Mucosa of rectum (tissue), 2 donors: ENCODE results near the gene SPACA6.

Experiments
- H3K27ac ChIP-seq, 2 donors: one replicate each; pipeline ENCODE4 v1.7.0; 2013; ENCODE audit warnings: inconsistent platforms in 2 of 2, low read depth in 2 of 2, low read length in 2 of 2
- H3K27me3 ChIP-seq, 2 donors: one replicate each; pipeline ENCODE4 v1.7.0; 2013; ENCODE audit warnings: low read length in 2 of 2; ENCODE audit not compliant: control insufficient read depth in 2 of 2, insufficient read depth in 2 of 2
- H3K36me3 ChIP-seq, 2 donors: one replicate each; pipeline ENCODE4 v1.7.0; 2013; ENCODE audit warnings: low read length in 2 of 2; ENCODE audit not compliant: control insufficient read depth in 2 of 2, insufficient read depth in 2 of 2
- H3K4me1 ChIP-seq, 2 donors: one replicate each; pipeline ENCODE4 v1.7.0; 2013; ENCODE audit warnings: low read length in 2 of 2, mild to moderate bottlenecking in 1 of 2; ENCODE audit not compliant: control insufficient read depth in 2 of 2, insufficient read depth in 2 of 2
- H3K4me3 ChIP-seq, 2 donors: one replicate each; pipeline ENCODE4 v1.7.0; 2013; ENCODE audit warnings: low read length in 2 of 2
- H3K9ac ChIP-seq, 2 donors: one replicate each; pipeline ENCODE4 v1.7.0; 2013; ENCODE audit warnings: low read length in 2 of 2, low read depth in 1 of 2, mild to moderate bottlenecking in 1 of 2
- H3K9me3 ChIP-seq, 2 donors: one replicate each; pipeline ENCODE4 v1.7.0; 2013; ENCODE audit warnings: low read length in 2 of 2; ENCODE audit not compliant: control insufficient read depth in 2 of 2
- donor health status: healthy.
- donor health status: Normal muscosa, but diverticular disease.

Gene SPACA6

DNA sequence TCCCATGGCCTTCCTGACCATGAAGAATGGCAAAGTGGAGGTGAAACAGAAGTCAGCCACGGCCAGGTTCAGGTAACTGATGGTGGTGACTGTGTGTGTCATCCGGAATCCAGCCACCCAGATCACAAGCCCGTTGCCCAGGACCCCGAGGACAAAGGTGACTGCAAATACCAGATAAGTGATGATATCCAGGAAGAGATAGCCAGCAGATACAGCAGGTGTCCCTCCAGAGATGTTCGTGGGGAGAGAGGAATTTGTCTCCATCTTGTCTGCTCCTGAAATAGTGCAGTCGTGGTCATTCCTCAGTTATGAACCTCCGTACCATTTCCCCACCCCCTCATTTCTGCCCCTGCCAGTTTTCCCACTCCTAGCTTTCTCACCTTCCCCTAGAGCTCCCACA is 53.6 kb downstream of the SPACA6 start:
- Histone ChIP-seq H3K4me3 (no peak overlapping the region), H3K36me3 (no peaks in the 10 kb centered on the region), H3K9me3 (no peaks in the 10 kb centered on the region), H3K4me1 (no peaks in the 10 kb centered on the region), H3K27ac (no peak overlapping the region), H3K27me3 (no peaks in the 10 kb centered on the region), H3K9ac (no peak overlapping the region)

DNA sequence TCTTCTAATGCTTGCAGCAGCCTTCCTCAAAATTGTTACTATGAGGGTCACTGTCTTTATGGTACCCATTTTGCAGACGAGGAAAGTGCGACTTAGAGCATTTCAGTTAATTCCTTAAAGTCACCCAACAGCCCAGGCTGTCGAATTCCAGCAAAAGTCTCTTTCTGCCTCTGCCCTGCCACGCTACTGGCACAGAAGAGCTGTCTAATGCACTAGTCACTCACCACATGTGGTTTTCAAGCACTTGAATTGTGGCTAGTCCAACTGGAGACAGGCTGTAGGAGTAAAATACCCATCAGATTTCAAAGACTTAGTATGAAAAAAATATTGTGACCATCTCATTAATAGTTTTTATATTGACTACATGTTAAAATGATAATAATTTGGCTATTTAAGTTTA is 56.8 kb downstream of the SPACA6 start:
- no peaks in the 10 kb centered on the region for H3K9me3 ChIP-seq
- no peak overlapping the region for H3K4me3 ChIP-seq

DNA sequence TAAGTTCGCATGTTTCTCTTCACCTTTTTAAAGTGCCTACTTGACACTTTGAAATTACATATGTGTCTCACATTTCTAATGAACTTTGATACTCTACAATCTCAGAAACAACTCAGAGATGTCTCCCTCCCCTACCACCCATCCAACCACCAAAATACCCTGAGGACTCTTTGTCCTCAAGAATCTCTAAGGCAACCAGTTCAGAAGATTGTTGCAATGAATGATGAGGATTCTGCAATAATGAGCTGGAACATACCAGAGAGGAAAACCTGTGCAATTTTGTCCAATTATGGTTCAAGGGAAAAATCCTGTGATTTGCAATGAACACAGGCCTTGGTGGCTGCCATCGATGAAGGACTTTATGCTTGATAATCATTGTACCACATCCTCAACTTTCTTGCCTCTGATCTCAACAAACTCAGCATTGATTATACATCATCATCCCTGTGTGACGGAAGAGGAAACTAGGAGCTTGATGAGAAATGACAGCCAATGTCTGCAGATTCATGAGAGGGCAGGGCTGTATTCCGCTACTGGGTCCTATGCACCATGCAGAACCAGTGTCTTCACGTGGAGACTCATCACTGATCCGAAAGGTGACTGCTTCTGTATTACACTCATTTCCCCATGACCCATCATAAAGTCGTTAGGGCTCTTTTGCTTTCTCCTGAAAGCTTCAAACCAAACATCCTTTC is 57.4 kb downstream of the SPACA6 start:
- H3K4me3 ChIP-seq = no peak overlapping the region
- no peaks in the 10 kb centered on the region for H3K9me3 ChIP-seq
- no peaks in the 10 kb centered on the region for H3K27me3 ChIP-seq
- no peak overlapping the region for H3K27ac ChIP-seq
- H3K4me1 ChIP-seq = no peaks in the 10 kb centered on the region
- no peak overlapping the region for H3K9ac ChIP-seq
- no peaks in the 10 kb centered on the region for H3K36me3 ChIP-seq

More for the DNA sequence above, 56.8 kb downstream of the SPACA6 start:
- no peak overlapping the region for H3K27ac ChIP-seq
- H3K4me1 ChIP-seq = no peaks in the 10 kb centered on the region
- no peaks in the 10 kb centered on the region for H3K27me3 ChIP-seq
- no peak overlapping the region for H3K9ac ChIP-seq
- no peaks in the 10 kb centered on the region for H3K36me3 ChIP-seq

DNA sequence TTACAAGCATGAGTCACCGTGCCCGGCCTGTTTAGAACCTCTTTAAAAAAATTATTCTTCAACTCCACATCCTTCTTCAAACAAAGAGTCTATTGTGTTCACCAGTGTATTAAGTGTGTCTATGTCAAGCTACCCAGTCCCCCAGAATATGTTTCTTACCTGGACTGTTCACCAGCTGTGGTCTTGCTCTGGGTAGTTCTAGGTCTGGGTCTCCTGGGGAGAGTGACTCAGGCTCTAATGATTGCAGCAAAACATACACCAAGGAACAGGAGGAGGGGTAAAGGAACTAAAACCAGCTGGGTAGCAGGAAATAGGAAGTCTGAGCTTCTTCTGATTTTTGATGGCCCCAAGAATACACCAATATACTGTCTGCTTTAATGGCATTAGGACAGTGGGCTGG is 58.5 kb downstream of the SPACA6 start, which contains the start of gene FPR1:
FPR1 (minus strand) TSS at position 224 of the 400 bp plus-strand sequence. CDS start 4,884 bp downstream, outside the sequence.
- Histone ChIP-seq H3K9ac (no peak within 1 kb of the TSS), H3K4me1 (no peaks in the 10 kb centered on the region), H3K9me3 (no peaks in the 10 kb centered on the region), H3K27me3 (no peaks in the 10 kb centered on the region), H3K36me3 (no peaks in the 10 kb centered on the region), H3K4me3 (no peak within 1 kb of the TSS), H3K27ac (no peak within 1 kb of the TSS)

DNA sequence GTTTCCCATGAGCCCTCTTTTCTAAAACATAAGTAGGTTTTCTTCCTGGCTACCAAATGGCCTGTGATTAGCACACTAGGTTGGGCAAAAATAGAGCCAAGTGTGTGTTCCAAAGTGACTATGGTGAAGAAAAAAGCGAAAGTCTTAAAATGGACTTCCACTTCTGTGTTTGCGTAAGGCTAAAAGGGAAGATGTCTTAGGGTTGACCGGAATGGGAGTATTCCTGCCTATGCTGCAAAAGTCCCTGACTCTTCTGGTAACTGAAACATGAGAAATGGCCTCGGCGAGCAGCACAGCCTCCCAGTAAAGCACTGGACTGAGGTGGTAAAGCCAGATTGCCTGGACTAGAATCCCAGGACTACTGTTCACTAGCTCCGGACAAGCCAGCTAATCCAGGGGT is 61.0 kb downstream of the SPACA6 start:
- Histone ChIP-seq H3K9ac (no peak overlapping the region), H3K9me3 (no peaks in the 10 kb centered on the region), H3K27ac (no peak overlapping the region), H3K4me3 (no peak overlapping the region), H3K36me3 (no peaks in the 10 kb centered on the region), H3K4me1 (no peaks in the 10 kb centered on the region), H3K27me3 (no peaks in the 10 kb centered on the region)

DNA sequence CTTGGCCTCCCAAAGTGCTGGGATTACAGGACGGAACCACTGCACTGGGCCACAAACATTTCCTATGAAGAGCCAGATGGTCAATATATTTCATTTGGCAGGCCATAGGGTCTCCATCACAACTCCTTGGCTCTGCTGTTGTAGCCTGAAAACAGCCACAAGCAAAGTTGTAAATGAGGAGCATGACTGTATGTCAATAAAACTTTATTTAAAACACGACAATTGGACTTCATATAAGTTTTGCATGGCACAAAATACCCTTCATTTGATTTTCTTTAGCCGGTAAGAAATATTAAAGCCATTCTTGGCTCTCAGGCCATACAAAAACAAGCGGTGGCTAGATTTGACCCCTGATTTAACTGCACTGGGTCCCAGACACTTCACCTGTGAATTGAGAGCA is 61.6 kb downstream of the SPACA6 start:
- H3K27me3 ChIP-seq = no peaks in the 10 kb centered on the region
- no peak overlapping the region for H3K27ac ChIP-seq
- no peaks in the 10 kb centered on the region for H3K9me3 ChIP-seq
- H3K4me3 ChIP-seq = no peak overlapping the region
- no peaks in the 10 kb centered on the region for H3K36me3 ChIP-seq
- no peak overlapping the region for H3K9ac ChIP-seq
- no peaks in the 10 kb centered on the region for H3K4me1 ChIP-seq
